Transverse colon (tissue), 4 donors: ENCODE data around the gene OPA3. TPM values are rescaled to one million over a fixed set of nuclear protein-coding genes. Genes with fewer than 3 reads are reported as not detected.

Experiments
- DNase-seq: peaks from one replicate; pipeline ENCODE4 v3.0.0-alpha.2; 2019
- H3K27ac ChIP-seq, 4 donors: fragments of 200-600 bp; sonication (generic); 2 replicates each; pipeline ENCODE4 v1.5.1; 2016 to 2018; ENCODE audit warnings: inconsistent platforms in 4 of 4
- H3K27me3 ChIP-seq: fragments of 200-600 bp; sonication (generic); 2 replicates; pipeline ENCODE4 v1.5.1; 2017; ENCODE audit warnings: inconsistent platforms
- H3K36me3 ChIP-seq, 4 donors: fragments of 200-600 bp; sonication (generic); 2 replicates each; pipeline ENCODE4 v1.5.1; 2017 to 2019; ENCODE audit warnings: inconsistent platforms in 4 of 4
- H3K4me1 ChIP-seq, 4 donors: fragments of 200-600 bp; sonication (generic); 2 replicates each; pipeline ENCODE4 v1.5.1; 2017 to 2020; ENCODE audit warnings: inconsistent platforms in 4 of 4
- H3K4me3 ChIP-seq, 4 donors: fragments of 200-600 bp; sonication (generic); 1 replicate in 1 of 4; 2 replicates in 3 of 4; pipeline versions ENCODE4 v1.5.1 to v1.6.1; 2017 to 2019; ENCODE audit warnings: inconsistent platforms in 4 of 4
- H3K9me3 ChIP-seq, 2 donors: fragments of 200-600 bp; sonication (generic); 2 replicates each; pipeline ENCODE4 v1.5.1; 2017 to 2019; ENCODE audit warnings: inconsistent platforms in 2 of 2
- CTCF ChIP-seq, 5 experiments: fragments of 200-600 bp in 3 of 5; fragments of 450-650 bp in 2 of 5; sonication (generic) in 3 of 5; IDR thresholded peaks; 1 replicate in 2 of 5; 2 replicates in 3 of 5; pipeline ENCODE4 v1.5.1; 2016 to 2017; ENCODE audit warnings: antibody characterized with exemption in 5 of 5, inconsistent platforms in 3 of 5, mild to moderate bottlenecking in 2 of 5, moderate library complexity in 1 of 5
- EP300 ChIP-seq: sonication (generic); formaldehyde crosslinking; IDR thresholded peaks from one replicate; pipeline ENCODE4 v1.6.1; 2017; ENCODE audit warnings: antibody characterized with exemption, low read depth
- POLR2A ChIP-seq: fragments of 450-650 bp; IDR thresholded peaks from one replicate; pipeline ENCODE4 v1.6.1; 2016; ENCODE audit warnings: antibody characterized with exemption, mild to moderate bottlenecking, moderate library complexity
- POLR2AphosphoS5 ChIP-seq, 3 donors: sonication (generic); formaldehyde crosslinking; IDR thresholded peaks; one replicate each; pipeline ENCODE4 v1.6.1; 2016; ENCODE audit warnings: antibody characterized with exemption in 3 of 3
- whole genome bisulfite sequencing, 2 donors: methylation state at CpG; one replicate each; pipeline ENCODE4 v1.1.5; 2018; ENCODE audit warnings: low coverage in 1 of 2; 5-methylcytosine and 5-hydroxymethylcytosine counted together
- in situ Hi-C, 4 donors: fragments of 200-750 bp; cut with MboI; loops; one replicate each; pipeline versions ENCODE4 v1.15.0 to v1.15.1; 2017; ENCODE audit warnings: low sequenced_read_pairs in 3 of 4, low pct_ligation_motif_present in 1 of 4, low pct_unique_long_range_greater_than_20kb in 1 of 4
- intact Hi-C: fragments of 100-400 bp; cut with DNase I; formaldehyde crosslinking; loops from one replicate; pipeline ENCODE4 v1.15.1; 2023; ENCODE audit warnings: low total_unique reads
- total RNA-seq, 4 donors: library from RNA; depleted of rRNA; stranded (reverse); fragments of >200 nt; gene quantifications; one replicate each; pipeline ENCODE4 v1.1.0, GENCODE V29; 2016

OPA3 gene
- total RNA-seq, 4 donors from 2014 or later, result 6.7 to 10.8 (median 8.6) TPM

DNA sequence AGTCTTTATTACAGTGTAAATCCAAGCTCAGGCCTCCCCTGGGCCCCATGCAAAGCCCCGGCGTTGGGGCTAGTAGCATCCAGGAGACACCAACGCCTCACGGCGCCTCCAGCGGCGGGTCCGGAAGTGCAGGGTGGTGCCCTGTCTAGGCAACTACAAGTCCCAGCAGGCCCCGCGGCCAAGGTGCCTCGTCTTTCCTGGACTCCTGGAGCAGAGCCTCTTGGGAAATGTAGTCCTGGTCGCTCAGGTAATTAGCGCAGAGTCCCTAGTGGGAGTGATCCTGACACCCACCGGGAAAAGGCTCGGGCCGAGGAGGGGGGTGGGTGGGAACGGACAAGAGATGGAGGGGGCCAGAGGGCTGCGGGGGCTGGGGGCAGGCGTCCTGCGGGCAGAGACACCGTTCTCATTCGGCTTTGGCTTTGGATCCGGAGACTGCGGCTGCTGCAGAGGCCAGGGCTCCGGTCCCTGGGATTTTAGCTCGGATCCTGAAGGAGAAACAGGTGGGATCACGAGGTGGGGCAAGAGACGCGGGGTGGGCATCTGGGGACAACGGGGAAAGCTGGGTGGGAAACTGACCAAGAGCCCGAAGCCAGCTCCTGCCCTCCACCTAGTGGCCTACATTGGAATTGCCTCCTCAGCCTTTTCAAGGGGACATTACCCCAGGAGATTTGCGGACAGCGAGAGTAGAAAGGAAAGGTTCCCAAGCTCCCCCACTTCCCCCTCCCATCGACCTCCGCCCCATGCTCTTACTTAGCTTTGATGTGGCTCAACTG, 99.1 kb downstream of the OPA3 start:
- TF ChIP-seq EP300 (no peak), CTCF (IDR thresholded peaks at IDR 0.05) (peak; percentile 76 to 93 (median 84))

DNA sequence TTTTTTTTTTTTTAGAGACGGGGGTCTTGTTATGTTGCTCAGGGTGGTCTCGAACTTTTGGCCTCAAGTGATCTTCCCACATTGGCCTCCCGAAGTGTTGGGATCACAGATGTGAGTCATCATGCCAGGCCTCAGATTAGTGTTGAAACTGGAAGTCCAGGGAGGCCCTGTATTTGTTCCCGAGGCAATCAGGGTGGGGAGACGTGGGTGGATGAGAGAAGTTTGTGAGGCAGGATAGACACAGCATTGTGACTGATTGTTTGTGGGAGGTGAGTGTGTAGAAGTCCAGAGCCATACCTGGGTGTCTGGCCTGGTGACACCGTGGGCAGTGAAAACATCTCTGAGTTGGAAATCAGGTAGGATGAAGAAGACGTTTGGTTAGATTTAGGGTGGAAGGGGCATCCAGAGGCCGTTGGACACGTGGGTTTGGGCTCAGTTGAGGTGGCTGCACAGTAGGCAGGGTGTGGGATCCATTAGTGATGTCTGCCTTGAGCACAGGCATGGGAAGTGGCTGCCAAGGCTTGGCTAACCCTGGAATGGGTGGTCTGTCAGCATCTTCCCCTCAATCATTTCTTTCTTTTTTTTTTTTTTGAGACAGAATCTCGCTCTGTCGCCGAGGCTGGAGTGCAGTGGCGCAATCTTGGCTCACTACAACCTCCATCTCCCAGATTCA, 100.2 kb downstream of the OPA3 start:
- Histone ChIP-seq H3K4me3 (no peak overlapping the region), H3K27ac (no peak overlapping the region), H3K4me1 (peaks cover 0 to 7% (median 3%) of the 10 kb centered on the region in 4 donors), H3K27me3 (peaks cover 4% of the 10 kb centered on the region), H3K9me3 (no peaks in the 10 kb centered on the region), H3K36me3 (no peaks in the 10 kb centered on the region)
- no peak for DNase-seq
- TF ChIP-seq CTCF (IDR thresholded peaks at IDR 0.05) (no peak), POLR2A (no peak), EP300 (no peak), POLR2AphosphoS5 (IDR thresholded peaks at IDR 0.05) (no peak)
- in situ Hi-C loops, result no loop called here
- intact Hi-C loops, result no loop called here
- 62 to 65% methylated on average over 2 to 13 of the region's 13 CpGs for WGBS, 2 donors

More for the DNA sequence above, 99.1 kb downstream of the OPA3 start:
- in situ Hi-C loops, result no loop called here
- H3K27me3 ChIP-seq, result peaks cover 4% of the 10 kb centered on the region
- peak overlapping the region; percentile 56 to 89 (median 59) for H3K4me3 ChIP-seq
- no peaks in the 10 kb centered on the region for H3K36me3 ChIP-seq
- DNase-seq, result peak; percentile 99
- H3K9me3 ChIP-seq, result no peaks in the 10 kb centered on the region
- peaks cover 0 to 7% (median 3%) of the 10 kb centered on the region in 4 donors for H3K4me1 ChIP-seq
- H3K27ac ChIP-seq, result peak overlapping the region; percentile 75 to 87 (median 84)
- intact Hi-C loops, result no loop called here
- 0 to 1% methylated on average over 2 to 35 of the region's 35 CpGs for WGBS, 2 donors

DNA sequence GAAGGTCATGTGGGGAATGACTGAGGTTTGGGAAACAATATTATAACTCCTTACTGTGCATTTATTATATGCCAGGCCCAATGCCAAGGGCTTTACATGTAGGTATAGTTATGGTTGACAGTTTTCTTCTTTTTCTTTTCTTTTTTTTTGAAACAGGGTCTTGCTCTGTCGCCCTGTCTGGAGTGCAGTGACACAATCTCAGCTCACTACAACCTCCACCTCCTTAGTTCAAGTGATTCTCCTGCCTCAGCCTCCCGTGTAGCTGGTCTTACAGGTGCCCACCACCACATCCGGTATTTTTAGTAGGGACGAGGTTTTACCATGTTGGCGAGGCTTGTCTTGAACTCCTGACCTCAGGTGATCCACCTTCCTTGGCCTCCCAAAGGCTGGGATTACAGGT, 101.6 kb downstream of the OPA3 start:
- TF ChIP-seq POLR2A, result no peak
- no peak for TF ChIP-seq CTCF (IDR thresholded peaks at IDR 0.05)
- no peak for TF ChIP-seq POLR2AphosphoS5 (IDR thresholded peaks at IDR 0.05)
- TF ChIP-seq EP300, result no peak
- no peaks in the 10 kb centered on the region for H3K9me3 ChIP-seq
- no peak overlapping the region for H3K4me3 ChIP-seq
- H3K36me3 ChIP-seq, result no peaks in the 10 kb centered on the region
- H3K27ac ChIP-seq, result no peak overlapping the region
- H3K4me1 ChIP-seq, result peaks cover 2 to 14% (median 5%) of the 10 kb centered on the region in 4 donors
- peaks cover 4% of the 10 kb centered on the region for H3K27me3 ChIP-seq
- in situ Hi-C loops, result no loop called here
- WGBS, 2 donors, result 78 to 85% methylated on average over 5 of the region's 5 CpGs
- intact Hi-C loops, result no loop called here
- DNase-seq, result no peak

GRCh38 chr19:45478454-45479238, 106.0 kb downstream of the OPA3 start:
- 0% methylated on average over 17 to 39 of the region's 39 CpGs for WGBS, 2 donors
- peak; percentile 89 for DNase-seq
- Histone ChIP-seq H3K4me3 (peak overlapping the region; percentile 16 to 60 (median 40)), H3K9me3 (no peaks in the 10 kb centered on the region), H3K27ac (peak overlapping the region; percentile 85 to 97 (median 94)), H3K36me3 (no peaks in the 10 kb centered on the region), H3K4me1 (peaks cover 4 to 16% (median 7%) of the 10 kb centered on the region in 4 donors), H3K27me3 (peaks cover 31% of the 10 kb centered on the region)
- in situ Hi-C loops (loop anchor here (5.0 kb wide), 2 partner anchors 36 to 41 kb away; no protein-coding TSS in a partner anchor), intact Hi-C loops (loop anchor here (2.0 kb wide), 1 partner anchor 38 kb away; no protein-coding TSS in a partner anchor)
- TF ChIP-seq EP300 (no peak), POLR2AphosphoS5 (IDR thresholded peaks at IDR 0.05) (peak in 2 of 3 donors; percentile 62 to 65), CTCF (IDR thresholded peaks at IDR 0.05) (peak; percentile 97 to 100 (median 98)), POLR2A (peak; percentile 42)
